Lower leg skin (tissue), 4 donors: Measurements from ENCODE around the gene AFF1. TPM values are rescaled to one million over a fixed set of nuclear protein-coding genes. Genes with fewer than 3 reads are reported as not detected.

ENCODE experiments used
- DNase-seq, 2 donors: peaks; one replicate each; pipeline ENCODE4 v3.0.0-alpha.2; 2019; ENCODE audit warnings: low spot score in 2 of 2
- H3K4me3 ChIP-seq: fragments of 200-600 bp; sonication (generic); 2 replicates; pipeline ENCODE4 v1.5.1; 2017; ENCODE audit warnings: mild to moderate bottlenecking, low read depth; ENCODE audit not compliant: poor library complexity, severe bottlenecking
- POLR2A ChIP-seq, 2 donors: fragments of 450-650 bp; IDR thresholded peaks; one replicate each; pipeline ENCODE4 v1.6.1; 2016 to 2017; ENCODE audit warnings: antibody characterized with exemption in 2 of 2, mild to moderate bottlenecking in 1 of 2, moderate library complexity in 1 of 2
- WGBS, 2 donors: methylation state at CpG; one replicate each; pipeline ENCODE4 v1.1.5; 2018; 5-methylcytosine and 5-hydroxymethylcytosine counted together
- intact Hi-C: fragments of 100-400 bp; cut with DNase I; formaldehyde crosslinking; loops from one replicate; pipeline ENCODE4 v1.15.0; 2023; ENCODE audit warnings: low total_unique reads
- total RNA-seq, 4 donors: library from RNA; depleted of rRNA; stranded (reverse); fragments of >200 nt; gene quantifications; one replicate each; pipeline ENCODE4 v1.1.0, GENCODE V29; 2016
- TF ChIP-seq, protein P1 (sequence below), 3 donors: fragments of 450-650 bp; IDR thresholded peaks; one replicate each; pipeline ENCODE4 v1.5.1; 2016; ENCODE audit warnings: antibody characterized with exemption in 3 of 3, mild to moderate bottlenecking in 3 of 3, moderate library complexity in 2 of 3

The AFF1 gene
- total RNA-seq, 4 donors from 2014 or later: 58.1 to 107 (median 71.2) TPM

DNA sequence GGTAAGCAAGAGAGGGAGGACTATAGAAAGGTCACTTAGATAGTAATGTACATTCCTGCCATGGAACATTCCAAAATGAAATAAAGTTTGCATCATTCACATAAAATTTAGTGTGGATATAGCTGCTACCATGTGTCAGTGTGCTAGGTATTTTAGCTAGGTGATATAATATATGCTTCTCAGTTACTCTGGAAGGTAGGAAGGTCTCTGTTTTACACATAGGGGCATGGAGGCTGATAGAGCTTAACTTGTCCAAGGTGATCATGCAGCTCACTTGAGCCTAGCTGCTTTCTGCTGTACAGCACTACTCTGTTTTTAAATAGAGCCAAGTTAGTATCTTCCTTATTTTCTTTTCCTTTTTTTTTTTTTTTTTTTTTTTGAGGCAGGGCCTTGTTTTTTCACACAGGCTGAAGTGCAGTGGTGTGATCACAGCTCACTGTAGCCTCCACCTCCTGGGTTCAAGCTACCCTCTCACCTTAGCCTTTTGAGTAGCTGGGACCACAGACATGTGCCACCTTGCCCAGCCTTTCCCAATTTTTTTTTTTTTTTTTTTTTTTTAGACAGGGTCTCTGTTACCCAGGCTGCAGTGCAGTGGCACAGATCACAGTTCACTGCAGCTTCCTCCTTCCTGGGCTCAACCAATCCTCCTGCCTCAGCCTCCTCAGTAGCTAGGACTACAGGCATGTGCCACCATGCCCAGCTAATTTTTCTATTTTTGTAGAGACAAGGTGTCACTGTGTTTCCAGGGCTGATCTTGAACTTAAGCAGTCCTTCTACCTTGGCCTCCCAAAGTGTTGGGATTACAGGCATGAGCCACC lies 10.4 kb downstream of the AFF1 start:
- intact Hi-C loops: no loop called here

DNA sequence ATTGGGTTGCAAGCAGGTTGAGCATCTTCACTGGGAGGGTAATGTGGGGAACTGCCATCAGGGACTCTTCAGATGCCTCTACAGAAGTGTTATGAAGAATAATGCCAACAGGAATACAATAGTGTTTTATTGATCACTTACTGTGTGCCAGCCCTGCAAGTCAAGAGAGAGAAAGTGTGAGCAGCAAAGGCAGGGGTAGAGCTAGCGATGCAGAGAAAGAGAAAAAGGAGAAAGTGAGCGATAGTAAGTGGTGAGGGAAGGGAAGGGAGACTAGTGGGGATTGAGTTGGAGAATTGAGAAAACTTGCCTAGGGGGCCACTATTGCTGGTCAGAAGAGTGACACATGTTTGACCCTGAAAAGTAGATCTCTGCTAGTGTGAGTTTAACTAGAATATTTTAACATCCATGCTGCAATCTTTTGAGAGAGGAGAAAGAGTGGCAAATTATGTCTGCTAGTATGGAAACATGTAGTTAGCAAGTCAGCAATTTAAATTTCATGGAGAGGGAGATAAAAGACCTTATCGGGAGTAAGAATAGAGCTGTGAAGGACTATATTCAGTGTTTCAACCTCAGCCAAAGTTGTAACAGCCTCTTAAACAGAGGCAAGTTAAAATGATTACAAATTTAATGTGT lies 12.2 kb downstream of the AFF1 start:
- no peak for TF ChIP-seq POLR2A (IDR thresholded peaks at IDR 0.05)
- TF ChIP-seq, protein P1, sequence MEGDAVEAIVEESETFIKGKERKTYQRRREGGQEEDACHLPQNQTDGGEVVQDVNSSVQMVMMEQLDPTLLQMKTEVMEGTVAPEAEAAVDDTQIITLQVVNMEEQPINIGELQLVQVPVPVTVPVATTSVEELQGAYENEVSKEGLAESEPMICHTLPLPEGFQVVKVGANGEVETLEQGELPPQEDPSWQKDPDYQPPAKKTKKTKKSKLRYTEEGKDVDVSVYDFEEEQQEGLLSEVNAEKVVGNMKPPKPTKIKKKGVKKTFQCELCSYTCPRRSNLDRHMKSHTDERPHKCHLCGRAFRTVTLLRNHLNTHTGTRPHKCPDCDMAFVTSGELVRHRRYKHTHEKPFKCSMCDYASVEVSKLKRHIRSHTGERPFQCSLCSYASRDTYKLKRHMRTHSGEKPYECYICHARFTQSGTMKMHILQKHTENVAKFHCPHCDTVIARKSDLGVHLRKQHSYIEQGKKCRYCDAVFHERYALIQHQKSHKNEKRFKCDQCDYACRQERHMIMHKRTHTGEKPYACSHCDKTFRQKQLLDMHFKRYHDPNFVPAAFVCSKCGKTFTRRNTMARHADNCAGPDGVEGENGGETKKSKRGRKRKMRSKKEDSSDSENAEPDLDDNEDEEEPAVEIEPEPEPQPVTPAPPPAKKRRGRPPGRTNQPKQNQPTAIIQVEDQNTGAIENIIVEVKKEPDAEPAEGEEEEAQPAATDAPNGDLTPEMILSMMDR (IDR thresholded peaks at IDR 0.05): no peak
- 70 to 81% methylated on average over 3 of the region's 3 CpGs for WGBS, 2 donors
- no peak overlapping the region for H3K4me3 ChIP-seq
- intact Hi-C loops: no loop called here
- DNase-seq: no peak

More for the DNA sequence above, 10.4 kb downstream of the AFF1 start:
- no peak overlapping the region for H3K4me3 ChIP-seq
- TF ChIP-seq POLR2A (IDR thresholded peaks at IDR 0.05): no peak
- TF ChIP-seq, protein P1 (IDR thresholded peaks at IDR 0.05): no peak
- DNase-seq: no peak

DNA sequence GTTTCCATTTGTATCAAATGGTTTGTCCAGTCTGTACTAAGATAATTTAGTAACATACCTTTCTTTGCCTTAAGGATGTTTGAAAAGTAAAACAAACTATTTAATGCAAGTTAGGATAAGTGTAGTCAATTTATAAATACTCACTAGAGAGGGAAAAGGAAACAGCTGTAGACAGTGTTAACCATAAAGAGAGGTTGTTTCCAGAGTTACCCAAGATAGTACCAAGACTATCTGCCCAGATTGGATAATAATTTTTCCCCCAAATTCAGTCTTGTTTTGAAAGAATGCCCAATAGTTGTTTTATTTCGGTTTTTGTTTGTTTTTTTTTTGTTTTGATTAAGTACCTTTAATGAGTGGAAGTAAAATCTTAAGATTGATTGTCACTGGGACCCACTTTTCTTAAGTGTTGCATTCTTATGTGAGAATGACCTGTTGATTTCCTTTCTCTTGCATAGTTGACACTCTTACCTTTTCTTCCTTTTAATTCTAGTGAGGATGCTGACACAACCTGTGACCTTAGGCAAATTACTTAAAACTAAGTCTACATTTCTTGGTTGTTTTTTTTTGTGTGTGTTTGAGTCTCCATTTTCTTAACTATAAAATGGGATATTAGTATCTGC lies 12.8 kb downstream of the AFF1 start:
- DNase-seq: no peak
- H3K4me3 ChIP-seq: no peak overlapping the region
- intact Hi-C loops: no loop called here
- TF ChIP-seq, protein P1 (IDR thresholded peaks at IDR 0.05): no peak
- no peak for TF ChIP-seq POLR2A (IDR thresholded peaks at IDR 0.05)
- 24 to 37% methylated on average over 1 of the region's 1 CpG for WGBS, 2 donors

DNA sequence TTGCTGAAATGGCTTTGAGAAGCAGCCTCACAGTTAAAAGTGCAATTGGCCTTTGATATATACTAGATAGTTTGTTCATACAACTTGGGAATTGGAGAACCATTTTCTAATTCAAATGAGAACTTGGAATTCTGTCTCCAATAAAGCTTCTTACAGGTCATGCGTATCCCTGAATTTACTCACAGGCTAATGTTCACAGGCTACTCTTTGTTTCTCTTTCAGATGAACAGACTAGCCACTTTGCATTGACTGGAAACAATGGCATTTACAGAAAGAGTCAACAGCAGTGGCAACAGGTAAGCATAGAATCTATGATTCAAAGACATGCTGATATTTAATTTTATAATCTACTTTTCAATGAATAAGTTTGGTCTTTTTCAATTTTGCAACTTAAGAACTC lies 13.5 kb downstream of the AFF1 start:
- intact Hi-C loops: no loop called here
- 79 to 86% methylated on average over 1 of the region's 1 CpG for whole genome bisulfite sequencing, 2 donors
- H3K4me3 ChIP-seq: no peak overlapping the region
- no peak for DNase-seq
- TF ChIP-seq POLR2A (IDR thresholded peaks at IDR 0.05): no peak
- TF ChIP-seq, protein P1 (IDR thresholded peaks at IDR 0.05): no peak

DNA sequence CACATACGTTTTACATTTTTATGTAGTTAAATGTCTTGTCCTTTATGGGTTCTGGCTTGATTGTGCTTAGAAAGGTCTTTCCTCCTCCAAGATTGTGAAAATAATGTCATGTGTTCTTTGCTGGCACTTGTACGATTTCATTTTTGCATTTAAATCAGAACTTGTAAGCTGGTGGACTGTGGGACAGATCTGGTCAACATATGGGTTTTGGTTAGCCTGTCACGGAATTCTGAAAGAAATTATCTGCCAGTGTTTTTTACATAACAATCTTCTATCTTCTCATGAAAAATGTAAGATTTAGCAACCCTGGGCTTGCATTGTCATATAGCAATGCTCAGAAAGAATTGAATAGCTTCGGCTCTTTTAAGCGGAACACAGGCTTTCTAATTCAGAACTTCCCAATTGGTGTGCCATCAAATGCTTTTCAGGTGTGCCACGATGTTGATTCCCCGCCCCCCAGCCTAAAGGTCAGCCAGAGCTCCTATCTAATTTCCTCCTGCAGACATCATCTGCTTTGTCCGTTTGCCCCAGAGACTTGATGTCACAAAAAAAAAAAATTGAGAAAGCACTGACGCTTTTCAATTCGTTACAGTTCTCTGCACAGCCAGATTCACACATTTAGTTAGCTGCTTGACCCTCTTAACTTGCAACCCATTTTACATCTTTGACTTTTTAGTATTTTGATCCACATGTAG lies 16.2 kb downstream of the AFF1 start:
- TF ChIP-seq POLR2A (IDR thresholded peaks at IDR 0.05): no peak
- TF ChIP-seq, protein P1 (IDR thresholded peaks at IDR 0.05): no peak
- no peak overlapping the region for H3K4me3 ChIP-seq
- intact Hi-C loops: no loop called here
- no peak for DNase-seq
- 52 to 60% methylated on average over 10 of the region's 10 CpGs for WGBS, 2 donors
